Neural progenitor cell (in vitro differentiated cells): ENCODE measurements around the gene RHBG. TPM values are rescaled to one million over a fixed set of nuclear protein-coding genes. Genes with fewer than 3 reads are reported as not detected.

Source experiments
- DNase-seq: peaks from one replicate; pipeline ENCODE4 v3.0.0-alpha.2; 2016; ENCODE audit warnings: low spot score
- H2AFZ ChIP-seq: fragments of 200-600 bp; sonication (generic); replicated peaks from 2 replicates; pipeline ENCODE4 v1.6.1; 2016; ENCODE audit warnings: antibody characterized with exemption
- H3F3A ChIP-seq: fragments of 200-600 bp; sonication (generic); 2 replicates; pipeline ENCODE4 v1.6.1; 2016; ENCODE audit warnings: antibody characterized with exemption, low read depth
- H3K27ac ChIP-seq: fragments of 200-600 bp; sonication (generic); 2 replicates; pipeline ENCODE4 v1.5.1; 2016; ENCODE audit warnings: mild to moderate bottlenecking
- H3K27me3 ChIP-seq: fragments of 200-600 bp; sonication (generic); 2 replicates; pipeline ENCODE4 v1.6.1; 2016; ENCODE audit warnings: mild to moderate bottlenecking, moderate library complexity
- H3K36me3 ChIP-seq: fragments of 200-600 bp; sonication (generic); 2 replicates; pipeline ENCODE4 v1.5.1; 2016
- H3K4me1 ChIP-seq: fragments of 200-600 bp; sonication (generic); 2 replicates; pipeline ENCODE4 v1.6.1; 2016; ENCODE audit warnings: mixed run types
- H3K4me2 ChIP-seq: fragments of 200-600 bp; sonication (generic); 2 replicates; pipeline ENCODE4 v1.6.1; 2016
- H3K4me3 ChIP-seq: fragments of 200-600 bp; sonication (generic); 2 replicates; pipeline ENCODE4 v1.5.1; 2016
- H3K79me2 ChIP-seq: fragments of 200-600 bp; sonication (generic); 2 replicates; pipeline ENCODE4 v1.6.1; 2016; ENCODE audit warnings: low read depth
- H3K9ac ChIP-seq: fragments of 200-600 bp; sonication (generic); 2 replicates; pipeline ENCODE4 v1.6.1; 2016
- H3K9me3 ChIP-seq: fragments of 200-600 bp; sonication (generic); 2 replicates; pipeline ENCODE4 v1.5.1; 2016; ENCODE audit warnings: low read depth
- H4K20me1 ChIP-seq: fragments of 200-600 bp; sonication (generic); 2 replicates; pipeline ENCODE4 v1.6.1; 2016; ENCODE audit warnings: low read depth
- H3K27ac Mint-ChIP-seq: 3 replicates; pipeline ENCODE4 v1.8.0; 2021; ENCODE audit warnings: mixed read lengths
- H3K27me3 Mint-ChIP-seq: 2 replicates; pipeline ENCODE4 v1.8.0; 2022; ENCODE audit warnings: low read depth, mild to moderate bottlenecking, inconsistent platforms, moderate library complexity, mixed read lengths; ENCODE audit not compliant: insufficient read depth
- H3K36me3 Mint-ChIP-seq: 3 replicates; pipeline ENCODE4 v1.8.0; 2021; ENCODE audit warnings: mixed read lengths
- H3K4me1 Mint-ChIP-seq: 3 replicates; pipeline ENCODE4 v1.8.0; 2021; ENCODE audit warnings: mixed read lengths
- H3K4me3 Mint-ChIP-seq: 3 replicates; pipeline ENCODE4 v1.8.0; 2021; ENCODE audit warnings: mild to moderate bottlenecking, moderate library complexity, mixed read lengths
- H3K9me3 Mint-ChIP-seq: 3 replicates; pipeline ENCODE4 v1.8.0; 2020; ENCODE audit warnings: mixed read lengths
- CTCF ChIP-seq: fragments of 200-600 bp; sonication (generic); IDR thresholded peaks from 2 replicates; pipeline ENCODE4 v1.5.1; 2017; ENCODE audit warnings: antibody characterized with exemption, mild to moderate bottlenecking
- EZH2 ChIP-seq: fragments of 200-600 bp; sonication (generic); IDR thresholded peaks from 2 replicates; pipeline ENCODE4 v1.6.1; 2017; ENCODE audit warnings: antibody characterized with exemption, mild to moderate bottlenecking, moderate library complexity
- EZH2phosphoT487 ChIP-seq: fragments of 200-600 bp; sonication (generic); IDR thresholded peaks from 2 replicates; pipeline ENCODE4 v1.6.1; 2017; ENCODE audit warnings: antibody characterized with exemption
- total RNA-seq: library from RNA; depleted of rRNA; stranded (reverse); fragments of >200 nt; gene quantifications from 2 replicates; pipeline ENCODE4 v1.2.3, GENCODE V29; 2015; ENCODE audit warnings: low replicate concordance

Gene RHBG
- total RNA-seq, 1 donor from 2014 or later = not detected

- H3K36me3 ChIP-seq = no peaks in the 10 kb centered on the region
- H3F3A ChIP-seq = peaks cover 4% of the 10 kb centered on the region
- Mint-ChIP-seq H3K27me3 (peaks cover 46% of the 10 kb centered on the region), H3K27ac (no peak overlapping the region), H3K4me3 (no peak overlapping the region), H3K4me1 (peaks cover 4% of the 10 kb centered on the region), H3K36me3 (no peaks in the 10 kb centered on the region), H3K9me3 (no peaks in the 10 kb centered on the region)
- peaks cover 4% of the 10 kb centered on the region for H3K4me1 ChIP-seq
- H3K79me2 ChIP-seq = no peaks in the 10 kb centered on the region
- no peak overlapping the region for H3K27ac ChIP-seq
- no peaks in the 10 kb centered on the region for H4K20me1 ChIP-seq
- no peak overlapping the region for H3K4me2 ChIP-seq
- TF ChIP-seq EZH2 = no peak
- no peak for TF ChIP-seq CTCF
- no peak for TF ChIP-seq EZH2phosphoT487
- H2AFZ ChIP-seq = no peak overlapping the region
- no peak for DNase-seq
- peaks cover 71% of the 10 kb centered on the region for H3K27me3 ChIP-seq
- H3K4me3 ChIP-seq = no peak overlapping the region
- no peaks in the 10 kb centered on the region for H3K9me3 ChIP-seq
- no peak overlapping the region for H3K9ac ChIP-seq
Observed at GRCh38 chr1:156372876-156373275, 3.9 kb downstream of the RHBG start.

GRCh38 chr1:156373546-156373945 lies 4.5 kb downstream of the RHBG start:
- H2AFZ ChIP-seq = no peak overlapping the region
- H3K4me2 ChIP-seq = no peak overlapping the region
- H3K4me3 ChIP-seq = no peak overlapping the region
- H3K27ac ChIP-seq = no peak overlapping the region
- H3K27me3 Mint-ChIP-seq = peaks cover 45% of the 10 kb centered on the region
- DNase-seq = no peak
- H3K4me1 ChIP-seq = peaks cover 4% of the 10 kb centered on the region
- H3K4me3 Mint-ChIP-seq = no peak overlapping the region
- H3K36me3 ChIP-seq = no peaks in the 10 kb centered on the region
- peaks cover 4% of the 10 kb centered on the region for H3K4me1 Mint-ChIP-seq
- peaks cover 66% of the 10 kb centered on the region for H3K27me3 ChIP-seq
- H3F3A ChIP-seq = no peaks in the 10 kb centered on the region
- no peaks in the 10 kb centered on the region for H3K36me3 Mint-ChIP-seq
- no peaks in the 10 kb centered on the region for H4K20me1 ChIP-seq
- TF ChIP-seq CTCF (no peak), EZH2phosphoT487 (no peak), EZH2 (no peak)
- H3K79me2 ChIP-seq = no peaks in the 10 kb centered on the region
- no peaks in the 10 kb centered on the region for H3K9me3 Mint-ChIP-seq
- no peak overlapping the region for H3K9ac ChIP-seq
- no peaks in the 10 kb centered on the region for H3K9me3 ChIP-seq
- H3K27ac Mint-ChIP-seq = no peak overlapping the region

GRCh38 chr1:156376146-156376545 lies 7.1 kb downstream of the RHBG start:
- H3K36me3 ChIP-seq = no peaks in the 10 kb centered on the region
- no peak overlapping the region for H3K27ac Mint-ChIP-seq
- H3K4me1 Mint-ChIP-seq = no peaks in the 10 kb centered on the region
- no peaks in the 10 kb centered on the region for H3K9me3 ChIP-seq
- no peaks in the 10 kb centered on the region for H3K9me3 Mint-ChIP-seq
- TF ChIP-seq CTCF = no peak
- TF ChIP-seq EZH2phosphoT487 = no peak
- TF ChIP-seq EZH2 = no peak
- H3K27me3 Mint-ChIP-seq = peaks cover 36% of the 10 kb centered on the region
- H3K4me3 ChIP-seq = no peak overlapping the region
- no peaks in the 10 kb centered on the region for H3K36me3 Mint-ChIP-seq
- peaks cover 53% of the 10 kb centered on the region for H3K27me3 ChIP-seq
- DNase-seq = no peak
- H3K4me1 ChIP-seq = no peaks in the 10 kb centered on the region
- no peak overlapping the region for H3K9ac ChIP-seq
- H3K27ac ChIP-seq = no peak overlapping the region
- H4K20me1 ChIP-seq = no peaks in the 10 kb centered on the region
- no peaks in the 10 kb centered on the region for H3K79me2 ChIP-seq
- H3K4me3 Mint-ChIP-seq = no peak overlapping the region
- H3K4me2 ChIP-seq = no peak overlapping the region
- no peaks in the 10 kb centered on the region for H3F3A ChIP-seq
- no peak overlapping the region for H2AFZ ChIP-seq
